NCI-H1694 treated with DMSO at 0.1 percent for 48 hours (cell line): Measurements from ENCODE around the gene CNNM3.
"Not testable (repeated sequence)": the region's sequence is repeated elsewhere in the genome, so short reads cannot be mapped to it uniquely, and the experiment has no call there.

Source experiments
- DNase-seq: peaks from one replicate; lab custom pipeline; 2025; lab: John Stamatoyannopoulos, UW

The CNNM3 gene

GRCh38 chr2:96839875-96840850, 24.1 kb downstream of the CNNM3 start:
- no peak for DNase-seq

DNA sequence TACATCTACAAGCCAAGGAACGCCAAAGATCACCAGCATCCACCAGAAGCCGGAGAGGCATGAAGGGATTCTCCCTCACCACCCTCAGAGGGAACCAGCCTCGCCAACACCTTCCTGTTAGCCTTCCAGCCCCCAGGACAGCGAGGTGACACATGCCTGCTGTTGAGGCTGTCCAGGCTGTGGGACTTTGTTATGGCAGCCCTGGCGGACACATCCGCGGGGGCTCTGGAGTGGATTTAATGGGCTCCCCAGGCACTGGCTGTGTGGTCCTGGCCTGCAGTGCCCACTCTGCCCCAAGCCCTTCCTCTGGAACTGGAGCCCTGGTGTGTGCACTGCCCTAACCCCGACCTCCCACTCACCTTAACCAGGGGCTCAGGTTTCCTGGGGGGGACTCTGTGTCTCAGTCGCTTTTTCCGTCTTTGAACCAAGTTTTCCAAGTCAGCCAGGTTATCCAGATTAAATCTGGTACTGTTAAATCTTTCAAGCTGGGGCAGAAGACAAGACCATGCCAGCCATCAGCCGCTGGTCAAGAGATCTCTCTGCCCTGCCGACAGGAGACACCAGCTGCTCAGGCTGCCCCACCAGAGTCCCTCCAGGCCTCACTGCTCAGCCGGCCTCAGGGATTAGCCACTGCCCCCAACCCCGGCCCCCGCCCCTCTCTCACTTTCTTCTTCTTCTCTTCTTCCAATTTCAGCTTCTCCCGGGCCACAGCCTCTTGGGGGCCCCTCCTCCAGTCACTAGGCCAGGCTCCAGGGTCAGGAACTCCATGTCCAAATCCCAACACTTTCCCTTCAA, 25.8 kb downstream of the CNNM3 start:
- DNase-seq, result no peak

DNA sequence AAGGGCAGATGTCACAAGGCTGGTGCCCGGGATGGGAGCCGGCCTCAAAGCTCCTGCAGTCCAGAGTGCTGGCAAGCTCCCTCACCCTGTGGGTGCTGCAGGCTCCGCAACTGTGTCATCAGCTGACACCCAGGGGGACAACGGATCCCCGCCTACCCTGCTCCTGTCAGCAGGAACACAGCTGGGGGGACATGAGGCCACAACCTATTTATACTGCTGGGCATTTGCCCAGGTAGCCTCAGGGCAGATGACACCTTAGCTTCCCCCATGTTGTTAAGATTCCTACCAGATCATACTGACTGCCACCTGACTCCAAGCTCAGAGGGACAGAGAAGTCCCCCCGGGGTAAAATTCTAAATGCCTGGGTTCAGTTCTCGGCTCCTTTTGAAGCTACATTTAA, 26.5 kb downstream of the CNNM3 start:
- no peak for DNase-seq

GRCh38 chr2:96843538-96844268, 27.6 kb downstream of the CNNM3 start, which contains the start of gene ANKRD23:
TSS of gene ANKRD23 (minus strand) at chr2:96844021. CDS start at chr2:96843992, 29 bp downstream.
- DNase-seq, result no peak

- DNase-seq, result no peak
These were observed 28.3 kb downstream of the CNNM3 start for GRCh38 chr2:96844405-96844808.

- no peak for DNase-seq
These were observed 30.8 kb downstream of the CNNM3 start for GRCh38 chr2:96846825-96847224.

GRCh38 chr2:96847586-96847985, 31.5 kb downstream of the CNNM3 start:
- no peak for DNase-seq

DNA sequence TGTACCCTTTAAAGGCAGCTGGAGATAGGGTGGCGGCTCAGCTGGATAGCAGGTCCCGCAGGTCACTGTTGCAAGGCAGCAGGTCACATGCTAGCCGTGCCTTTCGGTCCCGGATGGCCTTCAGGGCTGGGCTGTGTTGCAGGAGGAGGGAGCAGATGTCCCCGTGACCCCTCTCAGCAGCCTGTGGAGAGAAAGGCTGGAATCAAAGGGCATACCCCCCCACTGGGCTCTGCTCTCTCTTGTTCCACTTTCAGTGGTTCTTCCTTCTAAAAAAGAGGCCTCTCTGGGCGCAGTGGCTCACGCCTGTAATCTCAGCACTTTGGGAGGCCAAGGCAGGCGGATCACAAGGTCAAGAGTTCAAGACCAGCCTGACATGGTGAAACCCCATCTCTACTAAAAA, 32.2 kb downstream of the CNNM3 start:
- DNase-seq, result no peak

- no peak for DNase-seq
These were observed 36.6 kb downstream of the CNNM3 start for GRCh38 chr2:96852667-96853066.

- DNase-seq, result no peak
These were observed 37.3 kb downstream of the CNNM3 start for GRCh38 chr2:96853321-96853720.

GRCh38 chr2:96856776-96857666, 41.0 kb downstream of the CNNM3 start:
- peak; percentile 23 for DNase-seq

DNA sequence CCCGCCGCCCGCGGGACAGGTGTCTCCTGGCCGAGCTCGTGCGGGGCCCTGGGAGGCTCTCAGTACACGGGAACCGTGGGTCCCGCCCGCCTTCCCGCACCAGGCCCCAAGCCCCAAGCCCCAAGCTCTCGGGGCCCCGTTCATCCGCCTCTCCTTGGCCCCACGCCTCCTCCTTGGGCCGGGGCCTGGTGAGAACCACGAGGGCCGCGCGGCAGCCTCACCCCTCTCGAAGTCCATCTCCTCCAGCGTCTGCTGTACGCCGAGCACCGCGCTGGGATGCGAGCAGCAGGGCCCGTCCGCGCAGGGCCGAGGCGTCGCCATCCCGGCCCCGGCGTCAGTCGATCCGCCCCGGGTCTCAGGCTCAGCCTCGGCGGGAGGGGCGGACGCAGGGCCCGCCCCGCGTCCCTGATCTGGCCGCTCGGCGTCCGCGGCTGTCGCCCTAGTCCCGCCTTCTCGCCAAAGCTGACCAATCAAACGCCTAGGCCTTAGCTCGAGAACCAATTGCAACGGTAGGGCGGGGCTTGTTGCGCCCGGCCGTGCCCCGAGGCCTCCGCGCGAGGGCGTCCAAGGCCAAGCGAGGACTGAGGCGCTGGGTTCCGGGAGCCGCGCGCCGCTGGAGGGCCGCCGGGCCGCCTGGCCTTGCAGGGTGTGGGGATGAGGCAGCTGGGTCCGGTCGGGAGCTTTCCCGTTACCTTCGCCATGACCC, 41.8 kb downstream of the CNNM3 start, which contains the start of gene ANKRD39:
ANKRD39 (minus strand) TSS at position 350 of the 706 bp plus-strand sequence; CDS start at position 321, 29 bp downstream.
- DNase-seq, result peak; percentile 98

DNA sequence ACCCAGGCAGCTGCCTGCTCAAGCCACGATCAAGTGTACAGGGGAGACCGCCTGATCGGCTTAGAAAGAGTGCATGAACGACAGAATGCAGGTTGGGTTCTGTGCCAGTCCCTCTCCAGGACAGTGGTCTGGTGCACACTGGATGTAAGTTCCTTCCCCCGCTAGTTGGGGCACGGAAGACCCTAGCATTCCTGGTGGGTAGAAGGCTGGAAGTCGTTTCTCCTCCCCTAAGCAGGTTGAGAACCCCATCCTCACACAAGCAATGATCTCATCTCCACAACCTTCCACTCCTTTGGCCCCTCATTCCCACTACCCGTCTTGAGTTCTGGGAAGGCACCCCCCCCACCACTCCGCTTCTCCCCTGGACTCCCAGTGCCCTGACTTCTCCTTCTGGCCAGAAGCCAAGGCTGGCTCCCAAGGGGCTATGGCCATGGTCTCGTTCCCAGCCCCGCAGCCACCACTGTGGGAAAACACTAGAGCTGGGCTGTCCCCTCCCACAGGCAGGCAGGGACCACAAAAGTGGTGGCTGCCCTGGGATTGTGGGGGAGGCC, 43.1 kb downstream of the CNNM3 start:
- no peak for DNase-seq

DNA sequence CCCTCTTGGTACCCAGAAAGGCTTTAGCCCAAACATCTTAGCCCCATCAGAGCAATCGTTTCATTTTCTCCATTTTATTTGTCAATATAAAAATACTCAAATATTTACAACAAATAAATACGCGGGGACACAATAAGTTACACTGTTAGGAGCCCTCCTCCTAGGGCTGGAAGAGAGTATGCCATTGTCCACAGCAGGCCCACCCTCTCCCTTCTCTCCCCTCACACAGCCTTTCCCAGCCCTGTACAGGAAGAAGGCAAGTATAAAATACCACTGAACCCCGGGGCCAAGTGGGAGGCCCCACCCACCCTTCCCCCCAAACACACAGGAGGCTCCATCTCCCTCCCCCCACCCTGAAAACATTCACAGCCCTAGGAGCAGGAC, 43.6 kb downstream of the CNNM3 start:
- no peak for DNase-seq

DNA sequence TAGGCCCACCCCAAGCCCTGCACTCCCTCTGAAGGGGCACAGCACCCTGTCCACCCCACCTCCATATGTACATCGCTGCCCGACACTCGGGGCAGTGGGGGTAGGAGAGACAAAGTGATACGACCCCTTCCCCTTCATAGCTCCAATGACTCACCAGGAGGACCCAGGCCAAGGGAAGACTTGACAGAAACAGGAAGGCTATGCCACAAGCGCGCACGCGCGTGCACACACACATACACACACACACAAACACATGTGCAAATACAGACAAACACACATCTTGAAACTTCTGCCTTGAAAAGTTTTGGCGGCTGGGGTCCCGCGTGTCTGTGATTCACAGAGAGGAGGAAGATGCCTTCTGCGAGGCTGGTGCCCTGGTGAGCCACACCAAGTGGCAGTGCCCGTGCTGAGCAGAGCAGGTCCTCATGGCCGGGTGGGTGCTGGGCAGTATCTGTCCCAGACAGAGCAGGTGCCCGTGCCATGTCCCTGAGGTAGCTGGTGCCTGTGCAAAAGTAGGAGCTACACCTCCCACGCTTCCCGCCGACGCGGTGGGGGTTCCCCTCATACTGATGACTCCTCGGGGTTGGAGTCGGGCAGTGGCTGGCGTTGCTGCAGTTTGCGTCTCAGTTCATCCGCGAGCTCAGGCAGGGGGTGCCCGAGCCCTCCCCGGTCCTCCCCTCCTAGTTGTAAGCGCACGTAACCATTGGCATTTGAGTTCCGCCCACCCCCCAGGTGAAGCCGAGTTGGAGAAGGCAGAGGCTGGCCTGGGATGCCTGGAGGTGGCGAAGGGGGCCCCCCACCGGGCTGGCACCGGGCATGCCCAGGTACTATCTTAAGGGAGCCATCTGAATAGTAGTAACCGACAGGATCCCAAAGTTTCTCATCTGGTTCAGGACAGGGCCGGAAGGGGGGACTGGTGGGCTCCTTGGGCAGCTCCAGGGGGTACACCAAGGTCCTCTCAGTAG, 44.3 kb downstream of the CNNM3 start:
- no peak for DNase-seq

DNA sequence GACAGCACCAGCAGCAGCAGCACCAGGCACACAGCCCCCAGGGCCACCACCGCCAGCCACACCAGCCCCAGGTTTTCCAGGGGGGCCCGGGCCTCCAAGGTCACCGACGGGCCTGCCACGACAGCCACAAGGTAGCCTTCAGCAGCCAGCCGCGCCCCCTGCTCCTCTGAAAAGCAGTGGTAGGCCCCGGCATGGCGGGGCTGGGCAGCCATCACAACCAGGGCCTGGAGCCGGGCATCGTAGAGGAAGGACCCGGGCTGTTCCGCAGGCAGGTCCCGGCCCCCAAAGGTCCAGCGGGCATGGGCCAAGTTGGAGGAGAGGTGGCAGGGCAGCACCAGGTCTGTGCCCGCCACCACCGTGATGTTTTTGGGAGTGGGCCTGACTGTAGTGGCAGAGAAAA, 45.0 kb downstream of the CNNM3 start:
- DNase-seq, result no peak

GRCh38 chr2:96863056-96863455, 47.0 kb downstream of the CNNM3 start:
- not testable (repeated sequence) for DNase-seq

DNA sequence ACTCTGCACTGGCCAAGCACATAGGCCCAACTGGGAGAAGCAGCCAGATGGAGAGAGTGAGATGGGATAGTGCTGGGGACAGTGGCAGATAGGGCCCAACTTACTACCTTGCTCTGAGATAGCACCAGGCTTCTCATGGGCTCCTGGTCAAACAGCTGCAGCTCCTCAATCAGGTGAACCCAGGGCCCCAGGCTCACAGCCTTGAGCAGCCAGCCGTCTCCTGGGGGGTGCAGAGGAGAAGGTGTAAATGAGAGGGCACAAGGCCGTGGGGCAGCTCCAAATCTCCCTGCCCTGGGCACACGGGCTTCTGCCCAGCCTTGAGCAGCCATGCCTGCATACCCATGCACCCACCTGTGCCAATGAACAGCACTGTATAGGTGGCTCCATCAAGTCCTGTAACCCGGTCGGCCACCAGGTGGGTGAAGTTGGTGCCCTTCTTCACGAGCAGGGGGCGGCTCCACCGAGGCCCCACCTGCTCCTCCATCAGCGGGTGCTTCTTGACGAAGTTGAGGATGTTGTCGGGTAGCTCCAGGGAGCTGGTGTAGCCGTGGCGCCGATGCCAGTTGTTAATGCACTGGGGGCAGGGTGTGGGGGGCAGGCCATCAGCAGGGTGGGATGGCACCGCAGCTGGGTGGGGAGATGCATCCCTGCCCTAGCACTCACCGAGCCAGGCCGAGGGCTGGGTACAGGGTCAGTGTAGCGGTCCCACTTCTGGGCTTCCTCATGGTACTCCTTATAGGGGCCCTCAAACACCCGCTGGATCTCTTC, 47.7 kb downstream of the CNNM3 start:
- DNase-seq, result no peak
